HL-60 (cell line): ENCODE data around the gene CSN1S1.

ENCODE experiments used
- CTCF ChIP-seq: IDR thresholded peaks from one replicate; pipeline ENCODE4 v1.5.1; 2011; ENCODE audit warnings: low read length, control low read depth, inconsistent platforms; ENCODE audit not compliant: insufficient read depth
- GABPA ChIP-seq: IDR thresholded peaks from 2 replicates; pipeline ENCODE4 v1.6.1; 2012; ENCODE audit warnings: low read depth
- POLR2AphosphoS5 ChIP-seq: IDR thresholded peaks from 2 replicates; pipeline ENCODE4 v1.6.1; 2012; ENCODE audit warnings: low read depth
- TF ChIP-seq, protein P1 (sequence below): IDR thresholded peaks from 2 replicates; pipeline ENCODE4 v1.6.1; 2012; ENCODE audit warnings: low read depth; ENCODE audit not compliant: insufficient replicate concordance

DNA sequence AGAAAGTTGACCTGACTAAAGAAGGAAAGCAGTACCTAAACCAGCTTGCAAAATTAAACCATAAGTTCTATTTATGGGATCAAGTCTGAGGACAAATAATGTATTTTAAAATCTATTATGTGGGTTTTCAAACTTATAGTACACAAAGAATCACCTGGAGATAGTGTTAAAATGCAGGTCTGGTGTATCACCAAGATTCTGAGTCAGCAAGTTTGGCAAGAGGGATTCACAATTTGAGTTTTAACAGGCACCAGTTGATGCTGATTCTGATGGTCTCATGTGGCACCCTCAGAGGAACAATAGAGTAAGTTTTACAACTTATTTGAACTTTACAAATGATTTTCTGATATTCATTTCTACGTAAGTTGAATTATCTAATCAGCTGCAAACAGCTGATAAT lies 55.8 kb downstream of the CSN1S1 start:
- no peak for TF ChIP-seq CTCF
- TF ChIP-seq, protein P1, sequence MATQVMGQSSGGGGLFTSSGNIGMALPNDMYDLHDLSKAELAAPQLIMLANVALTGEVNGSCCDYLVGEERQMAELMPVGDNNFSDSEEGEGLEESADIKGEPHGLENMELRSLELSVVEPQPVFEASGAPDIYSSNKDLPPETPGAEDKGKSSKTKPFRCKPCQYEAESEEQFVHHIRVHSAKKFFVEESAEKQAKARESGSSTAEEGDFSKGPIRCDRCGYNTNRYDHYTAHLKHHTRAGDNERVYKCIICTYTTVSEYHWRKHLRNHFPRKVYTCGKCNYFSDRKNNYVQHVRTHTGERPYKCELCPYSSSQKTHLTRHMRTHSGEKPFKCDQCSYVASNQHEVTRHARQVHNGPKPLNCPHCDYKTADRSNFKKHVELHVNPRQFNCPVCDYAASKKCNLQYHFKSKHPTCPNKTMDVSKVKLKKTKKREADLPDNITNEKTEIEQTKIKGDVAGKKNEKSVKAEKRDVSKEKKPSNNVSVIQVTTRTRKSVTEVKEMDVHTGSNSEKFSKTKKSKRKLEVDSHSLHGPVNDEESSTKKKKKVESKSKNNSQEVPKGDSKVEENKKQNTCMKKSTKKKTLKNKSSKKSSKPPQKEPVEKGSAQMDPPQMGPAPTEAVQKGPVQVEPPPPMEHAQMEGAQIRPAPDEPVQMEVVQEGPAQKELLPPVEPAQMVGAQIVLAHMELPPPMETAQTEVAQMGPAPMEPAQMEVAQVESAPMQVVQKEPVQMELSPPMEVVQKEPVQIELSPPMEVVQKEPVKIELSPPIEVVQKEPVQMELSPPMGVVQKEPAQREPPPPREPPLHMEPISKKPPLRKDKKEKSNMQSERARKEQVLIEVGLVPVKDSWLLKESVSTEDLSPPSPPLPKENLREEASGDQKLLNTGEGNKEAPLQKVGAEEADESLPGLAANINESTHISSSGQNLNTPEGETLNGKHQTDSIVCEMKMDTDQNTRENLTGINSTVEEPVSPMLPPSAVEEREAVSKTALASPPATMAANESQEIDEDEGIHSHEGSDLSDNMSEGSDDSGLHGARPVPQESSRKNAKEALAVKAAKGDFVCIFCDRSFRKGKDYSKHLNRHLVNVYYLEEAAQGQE, result no peak
- TF ChIP-seq POLR2AphosphoS5, result no peak
- no peak for TF ChIP-seq GABPA
